ENCODE measurements around the gene MINK1. TPM values are rescaled to one million over a fixed set of nuclear protein-coding genes. Genes with fewer than 3 reads are reported as not detected.

MINK1 gene
- total RNA-seq, 1 experiment from 2014 or later = 68.8 TPM

DNA sequence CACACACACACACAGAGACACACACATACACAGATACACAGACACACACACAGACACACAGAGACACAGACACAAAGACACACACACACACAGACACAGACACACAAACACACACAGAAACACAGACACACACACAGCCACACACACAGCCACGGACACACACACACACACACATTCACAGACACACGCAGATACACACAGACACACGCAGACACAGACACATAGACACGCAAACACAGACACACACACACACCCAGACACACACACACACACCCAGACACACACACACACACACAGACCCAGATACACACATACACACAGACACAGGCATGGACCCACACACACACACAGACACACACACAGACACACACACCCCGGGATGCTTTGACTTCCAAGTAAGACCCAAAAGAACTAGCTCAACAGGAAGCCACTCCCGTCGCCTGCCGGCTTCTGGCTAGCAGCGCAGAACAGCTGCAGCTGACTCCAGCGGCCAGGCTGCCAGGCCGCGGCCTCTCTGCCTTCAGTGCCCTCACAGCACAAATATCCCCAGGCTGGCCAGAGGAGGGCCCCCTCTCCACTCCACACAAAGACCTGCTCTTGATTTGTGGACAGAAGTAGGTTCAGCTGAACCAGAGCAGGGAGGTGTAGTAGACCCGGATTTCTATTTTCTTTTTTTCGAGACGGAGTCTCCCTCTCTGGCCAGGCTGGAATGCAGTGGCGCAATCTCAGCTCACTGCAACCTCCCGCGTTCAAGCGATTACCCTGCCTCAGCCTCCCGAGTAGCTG, 75.8 kb downstream of the MINK1 start:
- no peaks in the 10 kb centered on the region for H3K79me2 ChIP-seq (ENCODE audit: insufficient read depth, low read length)
- Mint-ChIP-seq H3K36me3 (ENCODE audit: insufficient read depth in 1 of 3, low read depth in 3 of 3) (no peaks in the 10 kb centered on the region), H3K4me3 (no peak overlapping the region), H3K4me1 (peaks cover 5 to 7% of the 10 kb centered on the region in 2 experiments; a peak in 2 of 4 replicates), H3K9me3 (no peaks in the 10 kb centered on the region), H3K27me3 (ENCODE audit: low read depth) (peaks cover 16% of the 10 kb centered on the region), H3K27ac (no peak overlapping the region)
- H3K79me1 ChIP-seq (ENCODE audit: insufficient read depth, low read depth, low read length, poor library complexity, severe bottlenecking) = no peaks in the 10 kb centered on the region
- no peaks in the 10 kb centered on the region for H4K20me1 ChIP-seq (ENCODE audit: control insufficient read depth, insufficient read depth, insufficient read length)
- H2BK15ac ChIP-seq (ENCODE audit: low read depth, low read length) = no peak overlapping the region
- H2AFZ ChIP-seq (ENCODE audit: low read length) = no peak overlapping the region
- H2BK20ac ChIP-seq (ENCODE audit: low read depth, low read length, poor library complexity, severe bottlenecking) = no peak overlapping the region
- H2BK12ac ChIP-seq (ENCODE audit: insufficient read length, low read depth, low read length) = no peak overlapping the region
- DNase-seq = peak; percentile 98
- no peak overlapping the region for H3K14ac ChIP-seq (ENCODE audit: insufficient read depth, low read length)
- WGBS (ENCODE audit: extremely low coverage, insufficient read length, low lambda C conversion rate) = no CpG with 5 or more reads among the region's 20 CpGs
- H3K4me1 ChIP-seq (ENCODE audit: insufficient read depth, low read length) = no peaks in the 10 kb centered on the region; the same call in 1 of the 2 replicates
- peak; percentile 86 for TF ChIP-seq CTCF (conservative IDR thresholded peaks at IDR 0.05)
- H2AK5ac ChIP-seq (ENCODE audit: insufficient read length, low read length) = no peak overlapping the region
- H3K9ac ChIP-seq (ENCODE audit: extremely low read depth, insufficient read length, low read length) = no peak overlapping the region
- H4K5ac ChIP-seq (ENCODE audit: insufficient read length, low read depth, low read length) = no peak overlapping the region
- H3K23me2 ChIP-seq (ENCODE audit: insufficient read length, low read depth, low read length, poor library complexity, severe bottlenecking) = no peaks in the 10 kb centered on the region
- no peak overlapping the region for H3K18ac ChIP-seq (ENCODE audit: insufficient read length, low read depth, low read length)
- no peak overlapping the region for H3K27ac ChIP-seq (ENCODE audit: insufficient read length, low read depth, low read length)
- no peak overlapping the region for H2BK5ac ChIP-seq (ENCODE audit: insufficient read length, low read length)
- no peak overlapping the region for H3K23ac ChIP-seq (ENCODE audit: insufficient read length, low read depth, low read length)
- no peak overlapping the region for H2BK120ac ChIP-seq (ENCODE audit: low read depth, low read length, poor library complexity, severe bottlenecking)
- H3K4me2 ChIP-seq (ENCODE audit: insufficient read depth, insufficient read length, low read length) = no peak overlapping the region
- no peak overlapping the region for H3K4ac ChIP-seq (ENCODE audit: low read depth, low read length)
- no peak overlapping the region for H4K91ac ChIP-seq (ENCODE audit: insufficient read length, low read depth, low read length)
- no peaks in the 10 kb centered on the region for H3K9me3 ChIP-seq (ENCODE audit: control insufficient read depth, low read depth, low read length)
- H3K27me3 ChIP-seq (ENCODE audit: insufficient read depth, low read length) = no peaks in the 10 kb centered on the region
- no peak overlapping the region for H3K56ac ChIP-seq (ENCODE audit: insufficient read length, low read depth, low read length)
- H3T11ph ChIP-seq (ENCODE audit: low read length) = no peak overlapping the region
- no peak overlapping the region for H4K8ac ChIP-seq (replicated peaks; ENCODE audit: insufficient read length, low read depth, low read length)
